OCI-LY7 (cell line): ENCODE results near the gene RSRP1.
"Not testable (repeated sequence)": the region's sequence is repeated elsewhere in the genome, so short reads cannot be mapped to it uniquely, and the experiment has no call there.

Source experiments
- CTCF ChIP-seq: fragments of 200-600 bp; sonication (generic); conservative IDR thresholded peaks from 2 replicates; pipeline ENCODE4 v1.5.1; 2014; ENCODE audit warnings: mild to moderate bottlenecking, antibody characterized with exemption, low read length, moderate library complexity, mixed read lengths
- EZH2phosphoT487 ChIP-seq: fragments of 200-600 bp; sonication (generic); IDR thresholded peaks from 2 replicates; pipeline ENCODE4 v1.6.1; 2018; ENCODE audit warnings: low read depth, borderline replicate concordance, mild to moderate bottlenecking, mixed run types, antibody characterized with exemption, low read length, moderate library complexity, mixed read lengths

DNA sequence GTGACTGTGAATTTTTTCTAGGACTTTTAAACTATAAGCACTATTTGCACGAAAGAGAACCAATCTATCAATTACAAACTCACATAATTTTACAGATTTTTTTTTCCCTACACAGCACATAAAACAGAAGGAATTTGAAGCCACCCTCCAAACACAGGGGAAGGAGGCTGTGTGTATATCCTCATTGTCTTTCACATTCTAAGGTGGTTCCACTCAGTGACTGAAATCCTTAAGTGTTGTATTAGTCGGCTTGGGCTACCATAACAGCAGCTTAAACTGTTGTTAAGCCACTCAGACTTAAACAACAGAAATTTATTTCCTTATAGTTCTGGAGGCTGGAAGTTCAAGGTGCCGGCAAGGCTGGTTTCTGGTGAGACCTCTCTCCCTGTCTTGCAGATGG, 13.1 kb upstream of the RSRP1 start:
- not testable (repeated sequence) for TF ChIP-seq CTCF, EZH2phosphoT487
